K562 (cell line): ENCODE measurements around the gene CALD1. TPM values are rescaled to one million over a fixed set of nuclear protein-coding genes. Genes with fewer than 3 reads are reported as not detected.

Source experiments
- ATAC-seq: fragments of 200-7000 bp; cut with Tn5 transposase; 3 replicates; pipeline ENCODE4 v1.9.1; 2020; ENCODE audit warnings: moderate library complexity
- BruUV-seq: library from RNA; stranded (reverse); fragments of 400-500 nt; replicated peaks from 2 replicates; lab custom pipeline; 2021; lab: Mats Ljungman, UMichigan
- CTCF ChIA-PET: fragments of 300-600 bp; formaldehyde crosslinking; extraction: SDS; loops from one replicate; lab custom pipeline; 2021; ENCODE audit warnings: low intra/inter-chr PET ratio; lab: Yijun Ruan, JAX
- POLR2A ChIA-PET: fragments of 300-600, 350-650 bp; sonication (Branson Sonifier 250); formaldehyde crosslinking; extraction: SDS; loops from one replicate; lab custom pipeline; 2021; ENCODE audit warnings: antibody characterized with exemption, inconsistent platforms; lab: Yijun Ruan, JAX
- DNase-seq, 4 experiments: peaks; one replicate each; pipeline versions ENCODE4 v3.0.0 to v3.0.0-alpha.2; 2011 to 2018; ENCODE audit warnings: low spot score in 3 of 4, mixed read lengths in 3 of 4; ENCODE audit errors: extremely low read depth in 1 of 4
- FAIRE-seq: peaks from 2 replicates; lab custom pipeline; 2011; peaks lifted over from hg19 to GRCh38; lab: Jason Lieb, UNC
- H2AFZ ChIP-seq: 2 replicates; pipeline ENCODE4 v1.6.0; 2011; ENCODE audit warnings: low read depth, low read length, control low read depth, inconsistent platforms
- H3K27ac ChIP-seq: fragments of 200-600 bp; 3 replicates; pipeline ENCODE4 v1.8.0; 2011; ENCODE audit warnings: low read depth, mild to moderate bottlenecking, control low read depth, inconsistent platforms, low read length, moderate library complexity, mixed read lengths; ENCODE audit errors: extremely low read depth
- H3K27me3 ChIP-seq, 2 experiments: fragments of 300-600 bp in 1 of 2; 2 replicates in 1 of 2; 3 replicates in 1 of 2; pipeline versions ENCODE4 v1.6.0 to v1.8.0; 2011; ENCODE audit warnings: inconsistent platforms in 2 of 2, low read length in 2 of 2, mild to moderate bottlenecking in 1 of 2, mixed read lengths in 1 of 2, moderate library complexity in 1 of 2; ENCODE audit not compliant: control insufficient read depth in 2 of 2, insufficient read depth in 2 of 2
- H3K36me3 ChIP-seq: fragments of 300-600 bp; 3 replicates; pipeline ENCODE4 v1.8.0; 2011; ENCODE audit warnings: mild to moderate bottlenecking, low read length, inconsistent platforms; ENCODE audit not compliant: control insufficient read depth, insufficient read depth
- H3K4me1 ChIP-seq, 2 experiments: fragments of 200-600 bp in 1 of 2; replicated peaks in 1 of 2; 2 replicates in 1 of 2; 3 replicates in 1 of 2; pipeline versions ENCODE4 v1.5.1 to v1.8.0; 2011; ENCODE audit warnings: inconsistent platforms in 2 of 2, low read length in 2 of 2, mild to moderate bottlenecking in 1 of 2, mixed read lengths in 1 of 2, moderate library complexity in 1 of 2; ENCODE audit not compliant: control insufficient read depth in 2 of 2, insufficient read depth in 2 of 2
- H3K4me2 ChIP-seq: 2 replicates; pipeline ENCODE4 v1.6.1; 2011; ENCODE audit warnings: low read length, control low read depth, inconsistent platforms, mixed read lengths; ENCODE audit not compliant: insufficient read depth
- H3K4me3 ChIP-seq: fragments of 200-600 bp; sonication (generic), shearing (Covaris generic); 2 replicates; pipeline ENCODE4 v1.5.1; 2016; ENCODE audit warnings: control low read depth, inconsistent platforms
- H3K79me2 ChIP-seq: fragments of 200-600 bp; 3 replicates; pipeline ENCODE4 v1.8.0; 2011; ENCODE audit warnings: low read length, inconsistent platforms; ENCODE audit not compliant: control insufficient read depth, insufficient read depth
- H3K9ac ChIP-seq, 2 experiments: 2 replicates each; pipeline versions ENCODE4 v1.6.0 to v1.6.1; 2011; ENCODE audit warnings: low read depth in 2 of 2, low read length in 2 of 2, control low read depth in 1 of 2, inconsistent platforms in 1 of 2, mild to moderate bottlenecking in 1 of 2, mixed read lengths in 1 of 2; ENCODE audit not compliant: insufficient read depth in 1 of 2
- H3K9me1 ChIP-seq: one replicate; pipeline ENCODE4 v1.6.0; 2011; ENCODE audit warnings: inconsistent platforms, mild to moderate bottlenecking, low read length, moderate library complexity; ENCODE audit not compliant: control insufficient read depth, insufficient read depth
- H3K9me3 ChIP-seq: replicated peaks from 2 replicates; pipeline ENCODE4 v1.5.1; 2011; ENCODE audit warnings: low read depth, low read length, inconsistent platforms; ENCODE audit not compliant: control insufficient read depth, insufficient read depth
- H4K20me1 ChIP-seq: replicated peaks from 2 replicates; pipeline ENCODE4 v1.6.1; 2011; ENCODE audit warnings: low read length, inconsistent platforms, mixed read lengths; ENCODE audit not compliant: control insufficient read depth, insufficient read depth
- DPF2 ChIP-seq: fragments of 450-650 bp; IDR thresholded peaks from 2 replicates; pipeline ENCODE4 v1.6.1; 2016
- HNRNPH1 ChIP-seq: fragments of 200-400 bp; formaldehyde crosslinking; optimal IDR thresholded peaks from 2 replicates; pipeline ENCODE3; 2017; ENCODE audit warnings: low read depth, mild to moderate bottlenecking, low read length, moderate library complexity
- MAFF ChIP-seq: IDR thresholded peaks from 2 replicates; pipeline ENCODE4 v1.6.1; 2012; ENCODE audit warnings: low read length, improper control_type of control experiment
- MAFK ChIP-seq: IDR thresholded peaks from 2 replicates; pipeline ENCODE4 v1.6.1; 2011; ENCODE audit warnings: low read length, improper control_type of control experiment
- ZNF253 ChIP-seq: fragments of 250-450 bp; sonication (Bioruptor Pico); conservative IDR thresholded peaks from 2 replicates; pipeline ENCODE4 v1.6.1; 2021; ENCODE audit warnings: mild to moderate bottlenecking
- WGBS: fragments of 100-300 bp; shearing (Covaris generic); methylation state at CpG from one replicate; pipeline ENCODE4 v1.1.6; 2016; ENCODE audit warnings: low coverage, mixed read lengths; ENCODE audit not compliant: insufficient coverage; ENCODE audit errors: missing lambda C conversion rate; 5-methylcytosine and 5-hydroxymethylcytosine counted together
- in situ Hi-C: fragments of 300-500 bp; cut with MboI; formaldehyde crosslinking; loops from 4 replicates; pipeline ENCODE4 v1.15.0; 2018; ENCODE audit warnings: inconsistent platforms, mixed read lengths
- intact Hi-C: fragments of 100-400 bp; cut with micrococcal nuclease; formaldehyde crosslinking; loops from 2 replicates; pipeline ENCODE4 v1.14.2; 2022
- polyA plus RNA-seq, 8 experiments: library from polyadenylated mRNA; depleted of rRNA in 4 of 8; stranded (reverse) in 5 of 8; unstranded in 3 of 8; fragments of >200 nt; fragmentation: Nextera tagmentation in 2 of 8; fragmentation: Illumina TruSeq in 1 of 8; extraction: Ambion mirVana in 2 of 8; extraction: Trizol in 1 of 8; gene quantifications; 2 replicates each; pipeline versions ENCODE4 v1.2.1 to v1.2.3, GENCODE V29; 2011 to 2014; ENCODE audit warnings: inconsistent platforms in 1 of 8, missing spikeins in 1 of 8
- total RNA-seq, 7 experiments: library from RNA; depleted of rRNA in 6 of 7; stranded (reverse); fragments of >200 nt in 6 of 7; fragmentation: Illumina TruSeq in 2 of 7; extraction: Trizol in 2 of 7; gene quantifications; 2 replicates each; pipeline versions ENCODE4 v1.2.1 to v1.2.3, GENCODE V29; 2011 to 2021; ENCODE audit warnings: low replicate concordance in 1 of 7
- TF ChIP-seq, protein P1 (sequence below): fragments of 450-650 bp; conservative IDR thresholded peaks from 2 replicates; pipeline ENCODE4 v1.6.1; 2016; ENCODE audit warnings: missing genetic modification characterization, low read depth, mild to moderate bottlenecking, control low read depth, missing compliant biosample characterization
- TF ChIP-seq, protein P2 (sequence below): sonication (generic); formaldehyde crosslinking; IDR thresholded peaks from 2 replicates; pipeline ENCODE4 v1.8.0; 2022; ENCODE audit warnings: mild to moderate bottlenecking, missing genetic modification reagents
- TF ChIP-seq, protein P3 (sequence below): fragments of 250-450 bp; sonication (Bioruptor Pico); IDR thresholded peaks from 2 replicates; pipeline ENCODE4 v1.8.0; 2022; ENCODE audit warnings: inconsistent platforms, mild to moderate bottlenecking, moderate library complexity, borderline replicate concordance
- TF ChIP-seq, protein P4 (sequence below): fragments of 450-650 bp; IDR thresholded peaks from 2 replicates; pipeline ENCODE4 v1.6.1; 2016; ENCODE audit warnings: low read depth

Gene CALD1
- total and polyA plus RNA-seq, 9 of the 15 experiments (the other 6 are each of a cell fraction or from before 2014, with no cell fraction given): 0.40 TPM; not detected in 8

DNA sequence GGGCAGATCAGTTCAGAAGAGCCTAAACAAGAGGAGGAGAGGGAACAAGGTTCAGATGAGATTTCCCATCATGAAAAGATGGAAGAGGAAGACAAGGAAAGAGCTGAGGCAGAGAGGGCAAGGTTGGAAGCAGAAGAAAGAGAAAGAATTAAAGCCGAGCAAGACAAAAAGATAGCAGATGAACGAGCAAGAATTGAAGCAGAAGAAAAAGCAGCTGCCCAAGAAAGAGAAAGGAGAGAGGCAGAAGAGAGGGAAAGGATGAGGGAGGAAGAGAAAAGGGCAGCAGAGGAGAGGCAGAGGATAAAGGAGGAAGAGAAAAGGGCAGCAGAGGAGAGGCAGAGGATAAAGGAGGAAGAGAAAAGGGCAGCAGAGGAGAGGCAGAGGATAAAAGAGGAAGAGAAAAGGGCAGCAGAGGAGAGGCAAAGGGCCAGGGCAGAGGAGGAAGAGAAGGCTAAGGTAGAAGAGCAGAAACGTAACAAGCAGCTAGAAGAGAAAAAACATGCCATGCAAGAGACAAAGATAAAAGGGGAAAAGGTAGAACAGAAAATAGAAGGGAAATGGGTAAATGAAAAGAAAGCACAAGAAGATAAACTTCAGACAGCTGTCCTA lies 154.1 kb downstream of the CALD1 start (continued):
- TF ChIP-seq, protein P1, sequence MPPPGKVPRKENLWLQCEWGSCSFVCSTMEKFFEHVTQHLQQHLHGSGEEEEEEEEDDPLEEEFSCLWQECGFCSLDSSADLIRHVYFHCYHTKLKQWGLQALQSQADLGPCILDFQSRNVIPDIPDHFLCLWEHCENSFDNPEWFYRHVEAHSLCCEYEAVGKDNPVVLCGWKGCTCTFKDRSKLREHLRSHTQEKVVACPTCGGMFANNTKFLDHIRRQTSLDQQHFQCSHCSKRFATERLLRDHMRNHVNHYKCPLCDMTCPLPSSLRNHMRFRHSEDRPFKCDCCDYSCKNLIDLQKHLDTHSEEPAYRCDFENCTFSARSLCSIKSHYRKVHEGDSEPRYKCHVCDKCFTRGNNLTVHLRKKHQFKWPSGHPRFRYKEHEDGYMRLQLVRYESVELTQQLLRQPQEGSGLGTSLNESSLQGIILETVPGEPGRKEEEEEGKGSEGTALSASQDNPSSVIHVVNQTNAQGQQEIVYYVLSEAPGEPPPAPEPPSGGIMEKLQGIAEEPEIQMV (tag): 0 out of 2 replicates have a peak, but pooled peaks have one; percentile 25
- TF ChIP-seq, protein P2, sequence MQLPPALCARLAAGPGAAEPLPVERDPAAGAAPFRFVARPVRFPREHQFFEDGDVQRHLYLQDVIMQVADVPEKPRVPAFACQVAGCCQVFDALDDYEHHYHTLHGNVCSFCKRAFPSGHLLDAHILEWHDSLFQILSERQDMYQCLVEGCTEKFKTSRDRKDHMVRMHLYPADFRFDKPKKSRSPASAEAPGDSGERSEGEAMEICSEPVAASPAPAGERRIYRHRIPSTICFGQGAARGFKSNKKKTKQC (CRISPR knock-in tag): no peak

DNA sequence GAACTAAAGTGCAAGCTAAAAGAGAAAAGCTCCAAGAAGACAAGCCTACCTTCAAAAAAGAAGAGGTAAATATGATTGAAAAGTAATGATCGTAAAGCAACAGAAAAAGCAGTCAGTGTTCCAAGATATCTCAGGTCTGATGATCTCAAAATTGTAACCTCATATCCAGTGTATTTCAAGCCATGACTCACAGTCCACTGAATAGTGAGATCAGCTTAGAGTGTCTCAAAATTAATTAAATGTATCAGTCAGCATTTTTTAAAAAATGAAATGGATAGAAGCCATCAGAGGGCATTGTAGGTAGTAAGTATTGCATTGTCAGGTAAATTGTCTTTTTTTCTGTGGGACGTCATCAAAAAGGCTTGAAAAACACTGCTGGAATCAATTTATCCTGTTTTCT lies 156.3 kb downstream of the CALD1 start:
- no peak overlapping the region for H2AFZ ChIP-seq
- DNase-seq: no peak
- 10% methylated on average over 2 of the region's 2 CpGs for WGBS
- no peak for ATAC-seq
- no peak for FAIRE-seq
- H3K4me3 ChIP-seq: no peak overlapping the region
- in situ Hi-C loops (no loop called here), intact Hi-C loops (no loop called here)
- H3K9me1 ChIP-seq: no peaks in the 10 kb centered on the region
- no peaks in the 10 kb centered on the region for H3K36me3 ChIP-seq
- H3K9me3 ChIP-seq: no peaks in the 10 kb centered on the region
- no TSS peak for BruUV-seq
- H4K20me1 ChIP-seq: no peaks in the 10 kb centered on the region
- H3K27me3 ChIP-seq: peaks cover 2 to 22% of the 10 kb centered on the region in 2 experiments; a peak in 2 of 5 replicates
- ChIA-PET CTCF (no interaction called here), POLR2A (no interaction called here)
- no peak overlapping the region for H3K9ac ChIP-seq
- H3K4me1 ChIP-seq: peaks cover 0 to 6% of the 10 kb centered on the region in 2 experiments; a peak in 2 of 5 replicates
- no peak overlapping the region for H3K27ac ChIP-seq
- no peaks in the 10 kb centered on the region for H3K79me2 ChIP-seq
- no peak overlapping the region for H3K4me2 ChIP-seq
- no peak for TF ChIP-seq HNRNPH1
- TF ChIP-seq, protein P3, sequence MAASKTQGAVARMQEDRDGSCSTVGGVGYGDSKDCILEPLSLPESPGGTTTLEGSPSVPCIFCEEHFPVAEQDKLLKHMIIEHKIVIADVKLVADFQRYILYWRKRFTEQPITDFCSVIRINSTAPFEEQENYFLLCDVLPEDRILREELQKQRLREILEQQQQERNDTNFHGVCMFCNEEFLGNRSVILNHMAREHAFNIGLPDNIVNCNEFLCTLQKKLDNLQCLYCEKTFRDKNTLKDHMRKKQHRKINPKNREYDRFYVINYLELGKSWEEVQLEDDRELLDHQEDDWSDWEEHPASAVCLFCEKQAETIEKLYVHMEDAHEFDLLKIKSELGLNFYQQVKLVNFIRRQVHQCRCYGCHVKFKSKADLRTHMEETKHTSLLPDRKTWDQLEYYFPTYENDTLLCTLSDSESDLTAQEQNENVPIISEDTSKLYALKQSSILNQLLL (CRISPR knock-in tag): no peak
- TF ChIP-seq MAFK: peak; percentile 91
- TF ChIP-seq DPF2: no peak
- TF ChIP-seq, protein P4, sequence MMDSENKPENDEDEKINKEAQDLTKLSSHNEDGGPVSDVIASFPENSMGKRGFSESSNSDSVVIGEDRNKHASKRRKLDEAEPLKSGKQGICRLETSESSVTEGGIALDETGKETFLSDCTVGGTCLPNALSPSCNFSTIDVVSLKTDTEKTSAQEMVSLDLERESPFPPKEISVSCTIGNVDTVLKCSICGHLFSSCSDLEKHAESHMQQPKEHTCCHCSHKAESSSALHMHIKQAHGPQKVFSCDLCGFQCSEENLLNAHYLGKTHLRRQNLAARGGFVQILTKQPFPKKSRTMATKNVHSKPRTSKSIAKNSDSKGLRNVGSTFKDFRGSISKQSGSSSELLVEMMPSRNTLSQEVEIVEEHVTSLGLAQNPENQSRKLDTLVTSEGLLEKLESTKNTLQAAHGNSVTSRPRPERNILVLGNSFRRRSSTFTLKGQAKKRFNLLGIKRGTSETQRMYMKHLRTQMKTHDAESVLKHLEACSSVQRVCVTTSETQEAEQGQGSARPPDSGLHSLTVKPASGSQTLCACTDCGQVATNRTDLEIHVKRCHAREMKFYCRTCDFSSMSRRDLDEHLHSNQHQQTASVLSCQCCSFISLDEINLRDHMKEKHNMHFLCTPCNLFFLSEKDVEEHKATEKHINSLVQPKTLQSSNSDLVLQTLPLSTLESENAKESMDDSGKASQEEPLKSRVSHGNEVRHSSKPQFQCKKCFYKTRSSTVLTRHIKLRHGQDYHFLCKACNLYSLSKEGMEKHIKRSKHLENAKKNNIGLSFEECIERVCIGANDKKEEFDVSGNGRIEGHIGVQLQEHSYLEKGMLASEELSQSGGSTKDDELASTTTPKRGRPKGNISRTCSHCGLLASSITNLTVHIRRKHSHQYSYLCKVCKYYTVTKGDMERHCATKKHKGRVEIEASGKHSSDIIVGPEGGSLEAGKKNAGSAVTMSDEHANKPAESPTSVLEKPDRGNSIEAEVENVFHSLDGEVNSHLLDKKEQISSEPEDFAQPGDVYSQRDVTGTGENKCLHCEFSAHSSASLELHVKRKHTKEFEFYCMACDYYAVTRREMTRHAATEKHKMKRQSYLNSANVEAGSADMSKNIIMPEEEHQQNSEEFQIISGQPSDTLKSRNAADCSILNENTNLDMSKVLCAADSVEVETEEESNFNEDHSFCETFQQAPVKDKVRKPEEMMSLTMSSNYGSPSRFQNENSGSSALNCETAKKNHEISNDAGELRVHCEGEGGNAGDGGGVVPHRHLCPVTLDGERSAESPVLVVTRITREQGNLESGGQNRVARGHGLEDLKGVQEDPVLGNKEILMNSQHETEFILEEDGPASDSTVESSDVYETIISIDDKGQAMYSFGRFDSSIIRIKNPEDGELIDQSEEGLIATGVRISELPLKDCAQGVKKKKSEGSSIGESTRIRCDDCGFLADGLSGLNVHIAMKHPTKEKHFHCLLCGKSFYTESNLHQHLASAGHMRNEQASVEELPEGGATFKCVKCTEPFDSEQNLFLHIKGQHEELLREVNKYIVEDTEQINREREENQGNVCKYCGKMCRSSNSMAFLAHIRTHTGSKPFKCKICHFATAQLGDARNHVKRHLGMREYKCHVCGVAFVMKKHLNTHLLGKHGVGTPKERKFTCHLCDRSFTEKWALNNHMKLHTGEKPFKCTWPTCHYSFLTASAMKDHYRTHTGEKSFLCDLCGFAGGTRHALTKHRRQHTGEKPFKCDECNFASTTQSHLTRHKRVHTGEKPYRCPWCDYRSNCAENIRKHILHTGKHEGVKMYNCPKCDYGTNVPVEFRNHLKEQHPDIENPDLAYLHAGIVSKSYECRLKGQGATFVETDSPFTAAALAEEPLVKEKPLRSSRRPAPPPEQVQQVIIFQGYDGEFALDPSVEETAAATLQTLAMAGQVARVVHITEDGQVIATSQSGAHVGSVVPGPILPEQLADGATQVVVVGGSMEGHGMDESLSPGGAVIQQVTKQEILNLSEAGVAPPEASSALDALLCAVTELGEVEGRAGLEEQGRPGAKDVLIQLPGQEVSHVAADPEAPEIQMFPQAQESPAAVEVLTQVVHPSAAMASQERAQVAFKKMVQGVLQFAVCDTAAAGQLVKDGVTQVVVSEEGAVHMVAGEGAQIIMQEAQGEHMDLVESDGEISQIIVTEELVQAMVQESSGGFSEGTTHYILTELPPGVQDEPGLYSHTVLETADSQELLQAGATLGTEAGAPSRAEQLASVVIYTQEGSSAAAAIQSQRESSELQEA: no peak
- TF ChIP-seq ZNF253 (CRISPR knock-in tag): no peak
- peak; percentile 90 for TF ChIP-seq MAFF
